GM12892 (cell line): Measurements from ENCODE around the gene TRIOBP.

Experiments
- POLR2A ChIP-seq: IDR thresholded peaks from 2 replicates; pipeline ENCODE4 v1.6.1; 2011; ENCODE audit warnings: low read depth, low read length, control low read depth
- POLR2AphosphoS5 ChIP-seq: IDR thresholded peaks from 2 replicates; pipeline ENCODE4 v1.6.1; 2011; ENCODE audit warnings: low read depth, low read length, control low read depth
- TAF1 ChIP-seq: IDR thresholded peaks from 2 replicates; pipeline ENCODE4 v1.6.1; 2011; ENCODE audit warnings: low read depth, mild to moderate bottlenecking, control low read depth, low read length, borderline replicate concordance

DNA sequence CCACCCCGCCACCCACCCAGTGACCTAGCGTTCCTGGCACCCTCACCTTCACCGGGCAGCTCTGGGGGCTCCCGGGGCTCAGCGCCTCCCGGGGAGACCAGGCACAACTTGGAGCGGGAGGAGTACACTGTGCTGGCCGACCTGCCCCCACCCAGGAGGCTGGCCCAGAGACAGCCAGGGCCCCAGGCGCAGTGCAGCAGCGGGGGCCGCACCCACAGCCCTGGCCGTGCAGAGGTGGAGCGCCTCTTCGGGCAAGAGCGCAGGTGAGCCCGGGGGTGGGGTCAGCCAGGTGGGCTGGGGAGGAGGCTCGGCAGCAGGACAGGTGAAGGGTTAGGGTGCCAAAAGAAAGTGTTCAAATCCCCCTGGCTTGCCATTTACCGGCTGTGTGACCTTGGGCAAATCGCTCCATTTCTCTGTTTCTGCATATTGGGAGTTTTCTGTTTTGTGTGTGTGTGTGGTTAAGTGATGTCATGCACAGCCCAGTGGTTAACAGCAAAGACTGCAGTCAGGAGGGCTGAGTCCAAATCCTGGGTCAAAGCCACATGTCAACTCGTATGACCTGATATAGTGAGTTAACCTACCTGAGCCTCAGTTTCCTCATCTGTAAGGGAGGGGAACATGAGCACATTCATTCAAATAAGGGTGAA, 29.5 kb downstream of the TRIOBP start:
- TF ChIP-seq POLR2A (no peak), TAF1 (no peak), POLR2AphosphoS5 (no peak)
